ENCODE data around the gene CR1.

GRCh38 chr1:207658408-207658807 lies 162.5 kb downstream of the CR1 start:
- TF ChIP-seq, protein P1, sequence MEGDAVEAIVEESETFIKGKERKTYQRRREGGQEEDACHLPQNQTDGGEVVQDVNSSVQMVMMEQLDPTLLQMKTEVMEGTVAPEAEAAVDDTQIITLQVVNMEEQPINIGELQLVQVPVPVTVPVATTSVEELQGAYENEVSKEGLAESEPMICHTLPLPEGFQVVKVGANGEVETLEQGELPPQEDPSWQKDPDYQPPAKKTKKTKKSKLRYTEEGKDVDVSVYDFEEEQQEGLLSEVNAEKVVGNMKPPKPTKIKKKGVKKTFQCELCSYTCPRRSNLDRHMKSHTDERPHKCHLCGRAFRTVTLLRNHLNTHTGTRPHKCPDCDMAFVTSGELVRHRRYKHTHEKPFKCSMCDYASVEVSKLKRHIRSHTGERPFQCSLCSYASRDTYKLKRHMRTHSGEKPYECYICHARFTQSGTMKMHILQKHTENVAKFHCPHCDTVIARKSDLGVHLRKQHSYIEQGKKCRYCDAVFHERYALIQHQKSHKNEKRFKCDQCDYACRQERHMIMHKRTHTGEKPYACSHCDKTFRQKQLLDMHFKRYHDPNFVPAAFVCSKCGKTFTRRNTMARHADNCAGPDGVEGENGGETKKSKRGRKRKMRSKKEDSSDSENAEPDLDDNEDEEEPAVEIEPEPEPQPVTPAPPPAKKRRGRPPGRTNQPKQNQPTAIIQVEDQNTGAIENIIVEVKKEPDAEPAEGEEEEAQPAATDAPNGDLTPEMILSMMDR (IDR thresholded peaks at IDR 0.05 in 2 of 3, conservative IDR thresholded peaks at IDR 0.05 in 1 of 3; ENCODE audit: borderline replicate concordance in 1 of 3, insufficient read depth in 1 of 3, low read depth in 2 of 3, low read length in 2 of 3): no peak
- TF ChIP-seq POLR2A (IDR thresholded peaks at IDR 0.05; ENCODE audit: borderline replicate concordance, extremely low read depth, insufficient read depth, insufficient read length): no peak

Measured in HCT116 (cell line).